H1 (cell line): ENCODE results near the gene MTM1.

Experiments used
- CHD1 ChIP-seq: IDR thresholded peaks from 2 replicates; pipeline ENCODE4 v1.6.1; 2012; ENCODE audit warnings: low read depth, low read length, improper control_type of control experiment
- EP300 ChIP-seq, 2 experiments: IDR thresholded peaks; 1 replicate in 1 of 2; 2 replicates in 1 of 2; pipeline ENCODE4 v1.6.1; 2011 to 2012; ENCODE audit warnings: low read depth in 2 of 2, low read length in 2 of 2, mild to moderate bottlenecking in 2 of 2, borderline replicate concordance in 1 of 2, inconsistent platforms in 1 of 2, moderate library complexity in 1 of 2
- POLR2A ChIP-seq, 2 experiments: IDR thresholded peaks; 1 replicate in 1 of 2; 2 replicates in 1 of 2; pipeline ENCODE4 v1.6.1; 2011; ENCODE audit warnings: low read depth in 2 of 2, low read length in 2 of 2, mild to moderate bottlenecking in 2 of 2; ENCODE audit errors: control extremely low read depth in 1 of 2
- TF ChIP-seq, protein P1 (sequence below), 3 experiments: IDR thresholded peaks; 1 replicate in 2 of 3; 2 replicates in 1 of 3; pipeline versions ENCODE4 v1.5.1 to v1.6.1; 2011; ENCODE audit warnings: low read length in 3 of 3, mild to moderate bottlenecking in 3 of 3, inconsistent platforms in 2 of 3, low read depth in 1 of 3, moderate library complexity in 1 of 3; ENCODE audit not compliant: insufficient read depth in 1 of 3; ENCODE audit errors: control extremely low read depth in 1 of 3

DNA sequence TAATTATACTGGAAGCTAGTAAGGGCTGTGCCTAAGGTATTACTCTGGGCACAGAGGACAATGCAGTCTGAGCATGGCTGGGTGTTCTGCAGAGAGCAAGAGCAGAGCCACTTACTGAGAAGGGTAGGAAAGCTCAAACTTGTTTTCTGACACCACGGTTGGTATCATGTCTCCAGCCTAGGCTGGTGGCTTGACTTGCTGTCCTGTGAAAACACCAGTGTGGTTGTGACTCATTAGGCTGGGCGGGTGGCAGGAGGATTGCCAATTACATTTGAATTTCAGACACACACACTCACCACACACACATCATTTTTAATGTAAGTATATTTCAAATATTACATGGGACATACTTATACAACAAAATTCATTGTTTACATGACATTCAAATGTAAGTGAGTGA lies 19.7 kb upstream of the MTM1 start:
- TF ChIP-seq, protein P1, sequence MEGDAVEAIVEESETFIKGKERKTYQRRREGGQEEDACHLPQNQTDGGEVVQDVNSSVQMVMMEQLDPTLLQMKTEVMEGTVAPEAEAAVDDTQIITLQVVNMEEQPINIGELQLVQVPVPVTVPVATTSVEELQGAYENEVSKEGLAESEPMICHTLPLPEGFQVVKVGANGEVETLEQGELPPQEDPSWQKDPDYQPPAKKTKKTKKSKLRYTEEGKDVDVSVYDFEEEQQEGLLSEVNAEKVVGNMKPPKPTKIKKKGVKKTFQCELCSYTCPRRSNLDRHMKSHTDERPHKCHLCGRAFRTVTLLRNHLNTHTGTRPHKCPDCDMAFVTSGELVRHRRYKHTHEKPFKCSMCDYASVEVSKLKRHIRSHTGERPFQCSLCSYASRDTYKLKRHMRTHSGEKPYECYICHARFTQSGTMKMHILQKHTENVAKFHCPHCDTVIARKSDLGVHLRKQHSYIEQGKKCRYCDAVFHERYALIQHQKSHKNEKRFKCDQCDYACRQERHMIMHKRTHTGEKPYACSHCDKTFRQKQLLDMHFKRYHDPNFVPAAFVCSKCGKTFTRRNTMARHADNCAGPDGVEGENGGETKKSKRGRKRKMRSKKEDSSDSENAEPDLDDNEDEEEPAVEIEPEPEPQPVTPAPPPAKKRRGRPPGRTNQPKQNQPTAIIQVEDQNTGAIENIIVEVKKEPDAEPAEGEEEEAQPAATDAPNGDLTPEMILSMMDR (IDR thresholded peaks at IDR 0.05; ENCODE audit: control extremely low read depth in 1 of 3, insufficient read depth in 1 of 3, low read depth in 1 of 3, low read length in 3 of 3) = no peak
- TF ChIP-seq POLR2A (IDR thresholded peaks at IDR 0.05; ENCODE audit: control extremely low read depth in 1 of 2, low read depth in 2 of 2, low read length in 2 of 2) = no peak
- no peak for TF ChIP-seq CHD1
- TF ChIP-seq EP300 (IDR thresholded peaks at IDR 0.05; ENCODE audit: borderline replicate concordance in 1 of 2, low read depth in 2 of 2, low read length in 2 of 2) = no peak
